GM18519 (cell line): ENCODE results near the gene PRDM10.
"Not testable (repeated sequence)": the region's sequence is repeated elsewhere in the genome, so short reads cannot be mapped to it uniquely, and the experiment has no call there.

ENCODE experiments used
- ATAC-seq: cut with Tn5 transposase; IDR thresholded peaks from one replicate; pipeline ENCODE4 v1.9.1; 2021; ENCODE audit warnings: mild to moderate bottlenecking, moderate library complexity; ENCODE audit not compliant: unreplicated experiment, low FRiP score

The PRDM10 gene

DNA sequence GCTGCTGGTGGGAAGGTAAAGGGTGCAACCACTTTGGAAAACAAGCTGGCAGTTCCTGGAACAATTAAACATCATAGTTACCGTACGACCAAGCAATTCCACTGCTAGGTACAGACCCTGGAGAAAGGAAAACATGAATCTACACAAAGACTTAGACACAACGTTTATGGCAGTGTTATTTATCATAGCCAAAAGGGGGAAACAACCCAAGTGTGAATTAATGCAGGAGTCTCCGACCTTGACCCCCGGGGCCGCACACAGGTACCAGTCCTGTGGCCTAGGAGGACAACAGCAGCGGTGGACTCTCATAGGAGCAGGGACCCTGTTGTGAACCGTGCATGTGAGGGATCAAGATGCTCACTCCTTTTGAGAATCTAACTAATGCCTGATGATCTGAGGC is 22.5 kb downstream of the PRDM10 start:
- ATAC-seq: no peak

DNA sequence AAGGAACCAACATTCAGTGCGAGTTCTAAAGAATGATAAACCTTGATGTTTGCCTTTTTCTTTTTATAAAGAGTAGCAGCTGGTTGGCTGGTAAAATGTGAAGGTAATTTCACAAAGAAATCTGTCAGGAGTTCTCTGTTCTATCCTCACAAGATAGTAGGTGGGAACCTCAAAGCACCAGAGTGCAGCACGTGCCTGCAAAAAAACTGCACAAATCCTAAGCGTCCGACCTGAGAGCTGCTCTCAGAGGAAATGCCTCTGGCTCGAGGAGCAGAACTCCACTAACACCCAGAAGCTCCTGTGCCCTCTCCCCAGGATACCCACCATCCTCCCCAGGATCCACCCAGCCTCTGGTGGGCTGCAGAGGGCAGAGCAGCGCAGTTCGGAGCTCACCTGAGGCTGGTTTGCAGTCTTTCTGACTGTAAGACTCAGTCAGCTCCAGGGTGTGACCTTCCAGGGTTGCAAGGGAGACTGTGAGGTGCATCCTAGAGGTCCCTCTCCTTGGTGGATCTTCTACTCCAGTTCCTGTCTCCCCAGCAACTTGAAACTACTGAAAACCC is 23.5 kb downstream of the PRDM10 start:
- ATAC-seq: no peak

DNA sequence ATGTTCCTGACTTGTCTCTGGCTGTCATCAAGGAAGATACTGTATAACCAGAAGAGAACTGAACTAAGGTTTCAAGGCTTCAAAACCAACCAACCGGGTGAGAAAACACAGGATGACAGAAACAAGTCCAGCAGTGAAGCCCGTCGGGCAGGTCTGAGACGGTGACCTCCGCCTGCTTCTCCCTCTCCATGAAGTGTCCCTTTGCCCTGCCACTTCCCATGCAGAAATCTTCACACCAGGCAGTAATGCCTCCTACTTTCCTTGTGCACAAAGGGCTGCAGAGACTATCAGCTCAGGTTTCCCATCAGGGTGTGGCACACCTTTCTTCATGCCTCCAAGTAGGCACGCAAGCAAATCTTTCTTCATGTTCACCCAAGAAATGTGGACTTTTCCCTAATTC is 24.2 kb downstream of the PRDM10 start:
- ATAC-seq: no peak

DNA sequence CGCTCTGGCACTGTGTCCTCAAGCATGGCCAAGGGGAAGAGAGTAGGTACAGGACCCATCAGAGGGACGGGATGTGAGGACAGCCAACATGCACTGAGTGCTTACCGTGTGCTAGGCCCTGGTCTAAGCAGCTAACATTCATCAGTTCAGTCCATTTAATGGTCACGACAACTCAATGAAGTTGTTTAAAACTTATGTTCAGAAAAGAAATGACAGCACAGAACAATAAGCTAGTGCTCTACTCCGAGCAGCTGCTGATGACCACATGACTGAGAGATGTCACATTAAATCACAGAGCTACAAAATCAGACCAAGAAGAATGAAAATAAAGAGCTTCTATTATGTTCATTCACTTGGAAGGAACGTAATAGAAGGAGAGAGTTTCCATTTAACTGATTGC is 26.3 kb downstream of the PRDM10 start:
- no peak for ATAC-seq

DNA sequence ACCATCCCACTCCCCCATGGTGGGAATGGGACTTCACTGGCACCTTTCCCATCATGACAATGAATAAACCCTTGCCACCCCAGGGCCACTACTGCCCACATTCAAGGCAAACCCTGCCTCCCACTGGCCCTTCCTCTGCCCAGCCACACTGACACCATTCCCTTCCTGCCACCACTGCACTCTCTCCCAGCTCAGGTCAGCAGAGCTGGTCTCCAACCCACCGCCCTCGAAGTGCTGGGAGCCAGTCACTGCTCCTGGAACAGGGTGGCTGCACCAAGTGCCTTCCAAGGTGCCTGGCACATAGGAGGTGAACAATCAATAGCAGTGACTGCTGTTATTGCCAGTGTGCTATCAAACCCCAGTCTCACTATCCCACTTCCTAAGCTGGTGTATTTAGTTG is 27.1 kb downstream of the PRDM10 start:
- no peak for ATAC-seq

DNA sequence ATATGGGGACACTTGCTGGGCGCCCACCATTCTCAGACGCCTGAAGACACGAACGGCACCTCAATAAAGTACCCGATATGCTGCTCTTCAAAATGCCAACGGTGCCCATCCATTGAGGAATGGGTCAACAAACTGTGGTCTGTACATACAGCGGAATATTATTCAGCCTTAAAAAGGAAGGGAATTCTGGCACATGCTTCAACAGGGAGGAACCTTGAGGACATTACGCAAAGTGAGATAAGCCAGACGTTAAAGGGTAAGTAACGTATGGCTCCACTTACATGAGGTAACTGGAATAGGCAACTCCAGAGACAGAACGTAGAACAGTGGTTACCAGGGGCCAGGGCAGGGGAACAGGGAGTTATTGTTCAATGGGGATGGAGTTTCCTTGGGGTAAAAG is 28.0 kb downstream of the PRDM10 start:
- ATAC-seq: no peak

DNA sequence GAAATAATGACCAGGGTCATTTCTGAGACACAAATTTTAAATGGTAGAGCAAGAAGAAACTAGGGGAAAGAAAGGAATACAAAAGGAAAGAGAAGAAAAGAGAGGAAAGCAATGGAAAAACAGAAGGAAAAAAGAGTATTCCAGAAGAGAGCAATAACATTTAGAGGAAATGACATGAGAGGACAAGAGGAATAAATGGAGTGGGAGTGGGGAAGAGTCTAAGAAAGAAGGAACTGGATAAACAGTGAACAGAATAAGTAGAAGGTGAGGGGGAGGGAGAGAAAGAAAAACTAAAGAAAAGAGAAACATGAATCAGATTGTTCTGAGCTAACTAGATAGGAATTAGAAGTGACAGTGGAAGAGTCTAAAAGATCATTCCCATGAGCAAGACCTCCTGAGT is 28.4 kb downstream of the PRDM10 start:
- ATAC-seq: no peak

DNA sequence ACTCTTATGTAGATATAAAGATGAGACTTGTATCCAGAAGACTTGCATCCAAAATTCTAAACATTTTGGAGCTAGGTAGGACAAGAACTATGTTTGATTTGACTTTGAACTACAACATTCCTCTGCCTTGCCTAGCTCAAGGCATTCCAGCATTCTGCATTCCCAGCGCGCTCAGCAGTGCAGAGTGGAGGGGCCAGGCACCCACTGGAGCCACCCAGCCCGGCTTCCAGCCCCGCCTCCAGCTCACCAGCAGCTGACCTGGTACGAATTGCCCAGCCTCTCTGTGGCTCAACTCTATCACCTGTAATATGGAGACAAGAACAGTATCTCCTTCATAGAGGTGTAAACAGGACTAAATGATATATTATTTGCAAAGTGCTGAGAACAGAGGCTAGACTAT is 28.8 kb downstream of the PRDM10 start:
- ATAC-seq: no peak

DNA sequence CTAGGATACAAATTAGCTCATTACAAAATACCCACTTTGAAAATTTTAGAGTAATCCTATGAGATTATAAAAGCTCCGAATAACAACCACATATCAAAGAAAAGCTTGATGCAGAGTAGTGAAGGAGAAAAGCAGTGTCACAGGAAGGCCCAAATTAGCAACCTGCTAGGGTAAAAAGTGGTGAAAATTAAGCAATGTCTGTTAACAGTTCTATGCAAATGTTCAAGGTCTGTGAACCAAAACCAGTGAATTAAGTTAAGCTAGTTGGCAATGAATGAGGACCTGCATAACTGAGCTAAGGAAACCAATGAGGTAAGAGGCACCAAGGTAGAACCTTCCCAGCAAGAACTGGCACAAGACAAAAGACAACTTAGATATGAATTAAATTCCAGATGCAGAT is 29.6 kb downstream of the PRDM10 start:
- peak; percentile 83 for ATAC-seq

DNA sequence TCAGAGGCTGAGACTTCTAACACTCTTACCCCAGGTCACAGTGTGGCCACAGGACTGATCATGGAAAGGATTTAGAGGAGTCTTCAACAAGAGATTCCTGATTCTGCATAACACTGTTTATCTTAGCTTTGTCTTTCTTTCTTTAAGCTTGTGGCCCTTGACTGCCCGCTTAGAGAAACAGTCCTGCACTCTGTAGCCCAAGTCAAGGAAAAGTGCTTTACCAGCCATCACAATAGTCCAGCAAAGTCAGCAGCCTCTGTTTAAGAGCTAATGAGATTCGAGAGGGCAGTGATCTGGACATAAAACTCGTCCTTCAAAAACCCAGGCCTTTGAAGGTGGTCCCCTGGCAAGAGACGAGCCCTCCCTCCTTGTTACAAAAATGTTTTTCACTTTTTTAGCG is 30.0 kb downstream of the PRDM10 start:
- no peak for ATAC-seq

DNA sequence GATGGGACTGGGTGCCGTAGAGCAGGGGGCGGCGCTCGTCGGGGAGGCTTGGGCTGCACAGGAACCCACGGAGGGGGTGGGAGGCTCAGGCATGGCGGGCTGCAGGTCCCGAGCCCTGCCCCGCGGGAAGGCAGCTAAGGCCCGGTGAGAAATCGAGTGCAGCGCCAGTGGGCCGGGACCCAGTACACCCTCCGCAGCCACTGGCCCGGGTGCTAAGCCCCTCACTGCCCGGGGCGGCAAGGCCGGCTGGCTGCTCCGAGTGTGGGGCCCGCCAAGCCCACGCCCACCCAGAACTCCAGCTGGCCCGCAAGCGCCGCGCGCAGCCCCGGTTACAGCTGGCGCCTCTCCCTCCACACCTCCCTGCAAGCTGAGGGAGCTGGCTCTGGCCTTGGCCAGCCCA is 30.8 kb downstream of the PRDM10 start:
- ATAC-seq: not testable (repeated sequence)

DNA sequence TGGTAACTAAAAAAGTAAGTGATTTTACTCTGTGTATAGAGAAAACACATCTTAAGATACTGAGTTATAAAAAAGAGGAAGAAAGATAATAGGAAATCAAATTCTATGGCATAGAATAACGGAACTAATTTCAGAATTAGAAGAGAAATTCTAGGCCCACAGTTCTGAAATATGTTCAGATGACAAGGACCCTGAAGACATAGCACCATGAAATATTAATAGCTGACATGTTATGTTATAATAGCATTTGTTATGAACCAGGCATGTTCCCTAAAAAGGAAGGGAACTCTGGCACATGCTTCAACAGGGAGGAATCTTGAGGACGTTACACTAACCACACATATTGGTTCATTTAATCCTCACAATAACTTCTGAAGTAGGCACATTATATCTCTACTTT is 32.7 kb downstream of the PRDM10 start:
- no peak for ATAC-seq

DNA sequence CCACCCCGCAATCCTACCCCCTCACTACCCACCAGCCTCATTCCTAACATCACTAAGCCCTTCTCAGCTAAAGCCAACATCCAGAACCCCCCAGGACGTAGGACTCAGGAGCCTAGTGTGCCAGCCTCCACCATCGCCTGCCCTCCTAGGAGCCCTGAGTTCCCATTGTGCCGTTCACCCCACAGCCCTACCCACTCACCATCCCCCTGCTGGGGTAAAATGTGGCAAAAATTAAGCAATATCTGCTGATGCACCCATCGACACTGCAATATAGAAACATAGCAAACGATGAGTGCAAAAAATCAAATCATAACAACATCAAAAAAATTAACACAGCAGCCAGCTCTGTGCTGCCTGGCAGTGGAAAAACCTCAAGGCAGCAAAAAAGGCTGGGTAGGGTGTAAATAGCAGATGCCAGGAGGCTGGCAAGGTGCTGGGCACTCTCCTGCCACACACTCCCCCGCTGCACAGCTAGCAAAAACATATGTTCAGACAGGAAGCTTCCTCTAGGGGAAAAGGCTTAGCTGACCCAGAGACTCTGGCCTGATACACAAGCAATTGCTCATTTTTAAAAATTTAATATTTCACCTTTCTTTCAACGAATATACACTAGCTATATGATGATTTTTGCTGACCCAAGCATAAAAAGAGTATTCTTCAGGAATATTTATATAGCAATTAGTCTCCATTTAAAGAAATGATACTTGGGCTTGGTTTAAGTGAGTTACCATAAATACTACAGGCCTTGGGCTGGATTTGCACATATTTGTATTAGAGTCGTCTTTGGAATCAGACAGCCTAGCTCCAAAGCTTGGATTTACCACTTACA is 33.8 kb downstream of the PRDM10 start:
- ATAC-seq: no peak

DNA sequence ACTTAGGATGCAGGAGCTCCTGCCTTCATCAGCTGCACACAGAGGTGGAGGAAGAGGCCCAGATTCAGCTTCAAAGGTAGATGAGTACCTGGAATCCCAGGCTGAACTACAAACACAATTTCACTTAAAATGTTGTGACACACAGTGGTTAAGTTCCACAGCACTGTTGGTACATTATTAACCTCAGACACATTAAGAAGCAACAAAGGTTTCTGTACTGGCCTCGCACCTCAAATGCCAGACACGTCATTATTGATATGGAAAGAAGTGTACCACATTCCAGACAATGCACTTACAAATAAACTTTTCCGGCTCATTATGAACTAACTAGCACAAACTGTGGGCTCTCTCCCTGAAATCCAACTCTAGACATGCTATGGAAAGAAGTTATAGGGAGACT is 34.6 kb downstream of the PRDM10 start:
- no peak for ATAC-seq

DNA sequence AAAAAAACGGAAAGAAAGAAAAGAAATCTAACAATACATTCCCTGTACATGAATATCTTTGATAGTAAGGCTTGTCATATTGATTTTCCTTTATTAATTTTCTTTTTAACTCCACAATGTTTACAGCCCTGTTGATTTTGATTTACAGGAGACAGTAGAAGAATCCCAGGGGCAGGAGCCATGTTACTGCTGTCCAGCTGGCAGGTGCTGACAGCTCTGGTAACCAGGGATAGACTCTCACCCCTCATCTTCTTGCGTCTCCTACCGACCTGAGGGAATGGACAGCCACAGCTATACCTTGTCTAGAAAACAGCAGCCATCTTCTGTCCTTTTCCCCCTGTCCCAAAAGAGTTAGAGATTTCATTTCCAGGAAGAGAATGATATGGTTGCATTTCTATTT is 37.4 kb downstream of the PRDM10 start:
- no peak for ATAC-seq

DNA sequence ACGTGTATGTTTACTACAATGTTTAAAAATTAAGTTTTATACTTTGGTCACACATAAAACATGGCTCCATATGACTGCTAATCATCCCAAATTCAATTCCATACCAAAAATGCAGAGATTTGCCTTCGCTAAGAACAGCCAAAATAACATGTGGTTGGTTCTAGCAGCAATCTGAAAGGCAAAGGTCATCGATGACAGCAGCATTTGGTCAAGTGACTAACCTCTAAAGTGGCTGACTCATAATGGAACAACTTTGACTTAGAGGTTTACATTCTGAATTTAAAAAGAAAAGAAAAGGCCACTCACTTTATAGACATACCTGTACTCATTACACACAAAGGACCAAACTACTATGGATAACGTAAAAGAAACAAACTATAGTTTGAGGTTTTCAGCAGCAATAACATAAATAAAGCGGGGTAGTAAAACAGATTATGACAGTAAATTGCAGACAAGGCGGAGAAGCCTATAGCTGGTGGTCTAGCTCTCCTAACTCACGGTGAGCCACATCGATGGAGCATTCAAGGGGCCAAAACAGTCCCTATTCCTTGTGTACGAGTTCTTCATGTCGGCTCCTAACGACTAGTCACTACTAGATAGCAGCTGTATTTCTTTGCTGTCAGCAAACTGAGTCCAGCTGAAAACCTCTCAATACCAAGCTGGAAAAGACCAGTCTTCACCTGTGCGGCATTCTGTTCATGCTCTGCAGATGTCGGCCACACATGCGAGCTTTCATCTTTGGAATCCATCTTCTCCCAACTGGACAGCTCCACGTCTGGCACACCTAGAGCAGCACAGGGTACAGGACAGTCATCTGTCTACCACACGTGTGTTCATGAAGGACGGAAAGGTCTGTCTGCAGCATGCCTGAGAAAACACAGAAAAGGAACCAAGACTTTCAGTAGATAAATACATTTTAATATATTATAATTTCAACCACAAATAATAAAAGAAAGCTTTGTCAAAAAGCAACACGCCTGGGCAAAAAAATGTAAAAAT is 42.1 kb downstream of the PRDM10 start:
- ATAC-seq: peak; percentile 83

DNA sequence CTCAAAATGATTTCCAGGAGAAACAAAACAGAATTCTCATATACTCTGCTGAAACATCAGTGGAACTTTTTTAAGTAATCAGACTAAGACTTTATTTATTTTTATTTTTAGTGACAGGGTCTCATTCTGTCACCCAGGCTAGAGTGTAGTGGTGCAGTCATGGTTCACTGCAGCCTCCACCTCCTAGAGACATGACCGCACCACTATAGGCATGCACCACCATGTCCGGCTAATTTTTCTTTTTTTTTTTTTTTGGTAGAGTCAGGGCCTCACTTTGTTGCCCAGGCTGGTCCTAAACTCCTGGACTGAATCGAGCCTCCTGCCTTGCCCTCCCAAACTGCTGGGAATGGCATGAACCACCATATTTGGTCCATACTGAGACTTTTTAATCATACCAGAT is 42.9 kb downstream of the PRDM10 start:
- no peak for ATAC-seq

DNA sequence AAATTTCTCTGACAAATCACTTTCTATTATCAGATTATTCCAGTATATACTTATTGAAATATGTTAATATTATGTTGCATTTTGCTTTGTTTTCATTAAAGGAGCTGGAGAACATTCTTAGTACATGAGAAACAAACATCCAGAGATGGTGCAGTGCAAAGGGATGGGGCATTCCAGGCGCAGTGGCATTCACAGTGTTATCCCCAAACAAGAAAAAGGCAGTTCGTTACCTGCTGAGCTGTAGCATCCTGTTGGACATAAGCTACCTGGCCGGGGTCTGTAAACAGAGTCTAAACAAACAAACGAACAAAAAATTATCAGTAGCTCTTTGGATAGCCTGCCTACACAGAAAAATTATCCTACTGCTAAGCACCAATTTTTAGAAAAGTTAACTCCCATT is 47.4 kb downstream of the PRDM10 start:
- no peak for ATAC-seq

DNA sequence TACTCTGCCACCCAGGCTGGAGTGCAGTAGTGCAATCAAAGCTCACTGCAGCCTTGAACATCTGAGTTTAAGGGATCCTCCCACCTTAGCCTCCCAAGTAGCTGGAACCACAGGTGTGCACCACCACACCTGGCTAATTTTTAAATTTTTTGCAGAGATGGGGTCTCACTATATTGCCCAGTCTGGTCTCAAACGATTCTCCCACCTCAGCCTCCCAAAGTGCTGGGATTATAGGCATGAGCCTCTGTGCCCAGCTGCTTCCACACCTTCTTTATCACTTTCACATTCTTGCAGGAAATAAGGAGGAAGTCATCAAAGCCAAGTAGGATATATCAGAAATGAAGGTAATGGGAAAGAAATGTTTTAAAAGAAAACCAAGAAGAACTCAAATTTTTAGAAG is 47.9 kb downstream of the PRDM10 start:
- not testable (repeated sequence) for ATAC-seq

DNA sequence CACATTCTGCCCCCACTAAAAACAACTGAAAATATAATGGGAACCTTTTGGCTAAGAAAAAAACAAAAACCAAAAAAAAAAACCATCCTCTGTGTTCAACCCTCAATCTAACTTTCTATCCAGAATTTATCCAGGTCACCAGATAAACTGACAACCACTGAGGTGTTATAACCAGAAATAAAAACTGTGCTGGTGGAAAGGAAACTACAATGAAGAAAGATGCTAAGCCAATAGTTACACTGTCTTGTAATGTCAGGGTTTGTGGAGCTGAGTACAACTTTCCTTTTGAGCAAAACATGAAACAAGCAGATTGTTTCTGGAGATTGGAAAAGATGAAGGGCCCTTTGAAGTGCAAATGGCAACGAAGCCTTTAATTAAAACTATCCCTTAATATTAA is 50.8 kb downstream of the PRDM10 start:
- ATAC-seq: no peak

DNA sequence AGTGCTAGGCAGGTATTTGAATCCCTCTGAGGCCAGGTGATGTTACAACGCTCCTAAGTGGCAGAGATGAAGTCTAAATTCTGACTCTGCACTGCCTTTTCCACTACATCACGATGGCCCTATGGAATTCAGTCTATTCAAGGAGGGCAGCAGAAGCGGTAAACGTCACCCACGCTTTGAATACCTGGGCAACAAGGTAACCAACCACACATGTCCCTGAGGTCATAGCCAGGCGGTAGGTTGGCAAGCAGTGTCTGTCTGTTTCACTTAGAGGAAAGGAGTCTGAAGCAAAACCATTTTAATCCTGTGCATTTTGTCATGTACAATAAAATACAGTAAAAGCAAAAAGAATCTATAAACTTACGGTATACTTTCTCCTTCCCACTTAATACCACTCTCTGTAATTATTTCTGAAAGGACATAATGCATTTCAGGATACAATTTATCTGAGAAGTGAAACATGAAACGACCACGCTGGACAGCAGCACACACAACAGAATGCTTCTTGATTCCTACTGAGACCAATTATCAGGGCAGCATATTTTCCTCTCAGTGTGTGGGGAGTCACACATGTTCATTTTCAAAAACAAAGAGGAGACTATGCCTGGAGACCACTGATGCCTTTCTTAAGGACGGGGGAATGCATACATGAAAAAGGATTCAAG is 51.3 kb downstream of the PRDM10 start:
- no peak for ATAC-seq
